ENCODE data around the gene NINJ2. TPM values are rescaled to one million over a fixed set of nuclear protein-coding genes. Genes with fewer than 3 reads are reported as not detected.

Gene NINJ2
- total and polyA plus RNA-seq, 10 of the 15 experiments (the other 5 are each of a cell fraction or from before 2014, with no cell fraction given): 8.9 to 51.6 (median 21.3) TPM

DNA sequence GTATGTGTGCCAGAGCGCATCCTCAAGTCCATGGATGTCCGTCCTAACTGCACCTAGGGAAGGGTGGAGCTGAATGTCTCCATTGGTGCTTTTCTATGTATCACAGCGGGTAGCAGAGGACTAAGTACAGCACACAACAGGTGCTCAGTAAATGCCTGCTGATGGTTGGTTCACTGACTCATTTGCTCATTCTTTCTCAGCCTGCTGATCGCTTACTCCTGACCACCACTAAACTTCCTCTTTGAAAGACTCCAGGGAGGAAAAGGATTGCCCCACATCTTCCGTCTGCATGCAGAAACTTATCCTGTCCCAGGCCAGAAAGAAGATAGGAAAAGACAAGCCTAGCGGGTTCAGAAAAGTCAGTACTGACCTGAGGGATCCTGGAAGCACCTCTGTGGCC is 137.2 kb downstream of the NINJ2 start:
- in situ Hi-C loops (cut with MboI): no loop called here
- CTCF ChIA-PET: interaction anchor here (1.5 kb wide), 1 partner anchor 19 kb away, joined by 3 read pairs; no protein-coding TSS in a partner anchor
- TF ChIP-seq CREM (IDR thresholded peaks at IDR 0.05; ENCODE audit: low read depth): no peak
- TF ChIP-seq EGR1 (IDR thresholded peaks at IDR 0.05; ENCODE audit: borderline replicate concordance in 1 of 2, low read depth in 2 of 2, low read length in 2 of 2): no peak
- TF ChIP-seq, protein P1, sequence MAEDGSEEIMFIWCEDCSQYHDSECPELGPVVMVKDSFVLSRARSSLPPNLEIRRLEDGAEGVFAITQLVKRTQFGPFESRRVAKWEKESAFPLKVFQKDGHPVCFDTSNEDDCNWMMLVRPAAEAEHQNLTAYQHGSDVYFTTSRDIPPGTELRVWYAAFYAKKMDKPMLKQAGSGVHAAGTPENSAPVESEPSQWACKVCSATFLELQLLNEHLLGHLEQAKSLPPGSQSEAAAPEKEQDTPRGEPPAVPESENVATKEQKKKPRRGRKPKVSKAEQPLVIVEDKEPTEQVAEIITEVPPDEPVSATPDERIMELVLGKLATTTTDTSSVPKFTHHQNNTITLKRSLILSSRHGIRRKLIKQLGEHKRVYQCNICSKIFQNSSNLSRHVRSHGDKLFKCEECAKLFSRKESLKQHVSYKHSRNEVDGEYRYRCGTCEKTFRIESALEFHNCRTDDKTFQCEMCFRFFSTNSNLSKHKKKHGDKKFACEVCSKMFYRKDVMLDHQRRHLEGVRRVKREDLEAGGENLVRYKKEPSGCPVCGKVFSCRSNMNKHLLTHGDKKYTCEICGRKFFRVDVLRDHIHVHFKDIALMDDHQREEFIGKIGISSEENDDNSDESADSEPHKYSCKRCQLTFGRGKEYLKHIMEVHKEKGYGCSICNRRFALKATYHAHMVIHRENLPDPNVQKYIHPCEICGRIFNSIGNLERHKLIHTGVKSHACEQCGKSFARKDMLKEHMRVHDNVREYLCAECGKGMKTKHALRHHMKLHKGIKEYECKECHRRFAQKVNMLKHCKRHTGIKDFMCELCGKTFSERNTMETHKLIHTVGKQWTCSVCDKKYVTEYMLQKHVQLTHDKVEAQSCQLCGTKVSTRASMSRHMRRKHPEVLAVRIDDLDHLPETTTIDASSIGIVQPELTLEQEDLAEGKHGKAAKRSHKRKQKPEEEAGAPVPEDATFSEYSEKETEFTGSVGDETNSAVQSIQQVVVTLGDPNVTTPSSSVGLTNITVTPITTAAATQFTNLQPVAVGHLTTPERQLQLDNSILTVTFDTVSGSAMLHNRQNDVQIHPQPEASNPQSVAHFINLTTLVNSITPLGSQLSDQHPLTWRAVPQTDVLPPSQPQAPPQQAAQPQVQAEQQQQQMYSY (CRISPR knock-in tag; IDR thresholded peaks at IDR 0.05): no peak
- TF ChIP-seq EED (IDR thresholded peaks at IDR 0.05; ENCODE audit: low read depth): no peak
- no peak for TF ChIP-seq E2F4 (IDR thresholded peaks at IDR 0.05; ENCODE audit: low read depth, low read length)
- no peak for TF ChIP-seq TAF1 (IDR thresholded peaks at IDR 0.05; ENCODE audit: borderline replicate concordance, low read depth, low read length)
- TF ChIP-seq, protein P2, sequence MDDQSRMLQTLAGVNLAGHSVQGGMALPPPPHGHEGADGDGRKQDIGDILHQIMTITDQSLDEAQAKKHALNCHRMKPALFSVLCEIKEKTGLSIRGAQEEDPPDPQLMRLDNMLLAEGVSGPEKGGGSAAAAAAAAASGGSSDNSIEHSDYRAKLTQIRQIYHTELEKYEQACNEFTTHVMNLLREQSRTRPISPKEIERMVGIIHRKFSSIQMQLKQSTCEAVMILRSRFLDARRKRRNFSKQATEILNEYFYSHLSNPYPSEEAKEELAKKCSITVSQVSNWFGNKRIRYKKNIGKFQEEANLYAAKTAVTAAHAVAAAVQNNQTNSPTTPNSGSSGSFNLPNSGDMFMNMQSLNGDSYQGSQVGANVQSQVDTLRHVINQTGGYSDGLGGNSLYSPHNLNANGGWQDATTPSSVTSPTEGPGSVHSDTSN (IDR thresholded peaks at IDR 0.05; ENCODE audit: insufficient replicate concordance, low read depth, low read length): no peak
- no peak for TF ChIP-seq BCL3 (IDR thresholded peaks at IDR 0.05; ENCODE audit: borderline replicate concordance, insufficient read depth, low read depth, low read length, poor library complexity, severe bottlenecking)
- no peak for TF ChIP-seq HCFC1 (IDR thresholded peaks at IDR 0.05; ENCODE audit: low read length)
- no peak for TF ChIP-seq CEBPB (IDR thresholded peaks at IDR 0.05; ENCODE audit: borderline replicate concordance in 1 of 2, low read depth in 2 of 2, low read length in 2 of 2)
- no peak for TF ChIP-seq HDAC6 (IDR thresholded peaks at IDR 0.05; ENCODE audit: unreplicated experiment)
- no peak for TF ChIP-seq BRCA1 (IDR thresholded peaks at IDR 0.05; ENCODE audit: low read depth, low read length)
- TF ChIP-seq SPI1 (IDR thresholded peaks at IDR 0.05; ENCODE audit: borderline replicate concordance, insufficient read depth, low read depth, low read length): no peak
- TF ChIP-seq KDM1A (IDR thresholded peaks at IDR 0.05; ENCODE audit: borderline replicate concordance): no peak
- TF ChIP-seq NFXL1 (IDR thresholded peaks at IDR 0.05; ENCODE audit: borderline replicate concordance): no peak

More for the DNA sequence above, 137.2 kb downstream of the NINJ2 start:
- FAIRE-seq (no peak), DNase-seq (ENCODE audit: low read depth, low spot score) (no peak), ATAC-seq (no peak)
- intact Hi-C loops (cut with micrococcal nuclease; ENCODE audit: unreplicated experiment): no loop called here
- Histone ChIP-seq H3K4me2 (ENCODE audit: control insufficient read depth, insufficient read depth) (no peak overlapping the region), H3K4me1 (ENCODE audit: control insufficient read depth, insufficient read depth, low read length) (no peaks in the 10 kb centered on the region), H3K36me3 (ENCODE audit: control insufficient read depth in 2 of 2, insufficient read depth in 2 of 2, low read length in 1 of 2) (no peaks in the 10 kb centered on the region), H2AFZ (ENCODE audit: control insufficient read depth, low read depth, low read length) (no peak overlapping the region), H3K9me3 (replicated peaks; ENCODE audit: control insufficient read depth, insufficient read depth, low read length) (no peaks in the 10 kb centered on the region; the same call in 2 of the 3 replicates), H3K9ac (ENCODE audit: control insufficient read depth, insufficient read depth, low read length) (no peak overlapping the region), H4K20me1 (ENCODE audit: control insufficient read depth, insufficient read depth) (no peaks in the 10 kb centered on the region), H3K4me3 (no peak overlapping the region), H3K27me3 (replicated peaks in 1 of 2; ENCODE audit: control insufficient read depth in 2 of 2, insufficient read depth in 2 of 2, low read length in 1 of 2) (peaks cover 0 to 1% of the 10 kb centered on the region in 2 experiments; a peak in 2 of 4 replicates), H3K79me2 (ENCODE audit: control insufficient read depth, insufficient read depth, low read length) (no peaks in the 10 kb centered on the region), H3K27ac (ENCODE audit: control insufficient read depth, insufficient read depth) (no peak overlapping the region)
- RAD21 ChIA-PET (ENCODE audit: unreplicated experiment): no interaction called here
- SMC1A ChIA-PET (ENCODE audit: uncharacterized antibody, unreplicated experiment): no interaction called here
- BruUV-seq (replicated peaks): no TSS peak
- WGBS (ENCODE audit: insufficient coverage, insufficient replicate concordance, low lambda C conversion rate, missing lambda C conversion rate): 30% methylated on average over 6 of the region's 6 CpGs
- POLR2A ChIA-PET: no interaction called here

All from GM12878 (cell line).